ENCODE data around the gene SNRK.

Gene SNRK

GRCh38 chr3:43286115-43286840 is at the start of gene SNRK:
TSS of gene SNRK (plus strand) at chr3:43286540. CDS start at chr3:43303204, 16,664 bp downstream.
- intact Hi-C loops (cut with DNase I): loop anchor here (5.0 kb wide), 1 partner anchor 124 kb away; no protein-coding TSS in a partner anchor
- peak; percentile 88 to 99 (median 92) for DNase-seq

GRCh38 chr3:43238801-43239200 is 47.5 kb upstream of the SNRK start:
- no peak for DNase-seq
- intact Hi-C loops (cut with DNase I): no loop called here

- intact Hi-C loops (cut with DNase I): no loop called here
- DNase-seq: no peak
Measured at GRCh38 chr3:43239755-43240154, 46.6 kb upstream of the SNRK start.

GRCh38 chr3:43243590-43244587 is 42.5 kb upstream of the SNRK start:
- intact Hi-C loops (cut with DNase I): no loop called here
- DNase-seq: no peak

GRCh38 chr3:43244694-43245093 is 41.6 kb upstream of the SNRK start:
- no peak for DNase-seq
- intact Hi-C loops (cut with DNase I): no loop called here

GRCh38 chr3:43246976-43247375 is 39.4 kb upstream of the SNRK start:
- DNase-seq: no peak
- intact Hi-C loops (cut with DNase I): no loop called here

GRCh38 chr3:43247561-43248184 is 38.7 kb upstream of the SNRK start:
- intact Hi-C loops (cut with DNase I): no loop called here

GRCh38 chr3:43248185-43248583 is 38.2 kb upstream of the SNRK start:
- intact Hi-C loops (cut with DNase I): no loop called here

More at GRCh38 chr3:43247561-43248184, 38.7 kb upstream of the SNRK start:
- no peak for DNase-seq

GRCh38 chr3:43248973-43249372 is 37.4 kb upstream of the SNRK start:
- intact Hi-C loops (cut with DNase I): no loop called here
- no peak for DNase-seq

More at GRCh38 chr3:43248185-43248583, 38.2 kb upstream of the SNRK start:
- no peak for DNase-seq

- intact Hi-C loops (cut with DNase I): no loop called here
Measured at GRCh38 chr3:43249405-43249804, 36.9 kb upstream of the SNRK start.

GRCh38 chr3:43253294-43253693 is 33.0 kb upstream of the SNRK start:
- DNase-seq: no peak
- intact Hi-C loops (cut with DNase I): no loop called here

More at GRCh38 chr3:43249405-43249804, 36.9 kb upstream of the SNRK start:
- no peak for DNase-seq

GRCh38 chr3:43254125-43254524 is 32.2 kb upstream of the SNRK start:
- no peak for DNase-seq
- intact Hi-C loops (cut with DNase I): no loop called here

- no peak for DNase-seq
- intact Hi-C loops (cut with DNase I): no loop called here
Measured at GRCh38 chr3:43255662-43256061, 30.7 kb upstream of the SNRK start.

GRCh38 chr3:43256714-43257461 is 29.5 kb upstream of the SNRK start:
- intact Hi-C loops (cut with DNase I): no loop called here
- DNase-seq: no peak

- DNase-seq: peak in 1 of 10 donors; percentile 62
Measured at GRCh38 chr3:43257850-43258249, 28.5 kb upstream of the SNRK start.

GRCh38 chr3:43259626-43260025 is 26.7 kb upstream of the SNRK start:
- no peak for DNase-seq
- intact Hi-C loops (cut with DNase I): no loop called here

More at GRCh38 chr3:43257850-43258249, 28.5 kb upstream of the SNRK start:
- intact Hi-C loops (cut with DNase I): no loop called here

GRCh38 chr3:43260412-43260811 is 25.9 kb upstream of the SNRK start:
- intact Hi-C loops (cut with DNase I): no loop called here
- DNase-seq: no peak

GRCh38 chr3:43262194-43262593 is 24.1 kb upstream of the SNRK start:
- no peak for DNase-seq
- intact Hi-C loops (cut with DNase I): no loop called here

- no peak for DNase-seq
- intact Hi-C loops (cut with DNase I): no loop called here
Measured at GRCh38 chr3:43266451-43266850, 19.9 kb upstream of the SNRK start.

- intact Hi-C loops (cut with DNase I): no loop called here
Measured at GRCh38 chr3:43266995-43267394, 19.3 kb upstream of the SNRK start.

More at GRCh38 chr3:43266995-43267394, 19.3 kb upstream of the SNRK start:
- DNase-seq: no peak

All from posterior cingulate gyrus (tissue), 11 donors.